HepG2 (cell line): ENCODE results near the gene NBL1. TPM values are rescaled to one million over a fixed set of nuclear protein-coding genes. Genes with fewer than 3 reads are reported as not detected.

Experiments
- ATAC-seq: fragments of 200-7000 bp; cut with Tn5 transposase; 3 replicates; pipeline ENCODE4 v1.9.1; 2020; ENCODE audit warnings: mild to moderate bottlenecking, moderate library complexity
- BruUV-seq: library from RNA; stranded (reverse); fragments of 400-500 nt; replicated peaks from 2 replicates; lab custom pipeline; 2021; lab: Mats Ljungman, UMichigan
- CTCF ChIA-PET: fragments of 300-600 bp; formaldehyde crosslinking; extraction: SDS; loops from one replicate; lab custom pipeline; 2021; ENCODE audit warnings: low total read pairs, inconsistent platforms, low intra/inter-chr PET ratio; lab: Yijun Ruan, JAX
- POLR2A ChIA-PET: fragments of 350-600 bp; sonication (Branson Sonifier 250); formaldehyde crosslinking; loops from one replicate; lab custom pipeline; 2020; ENCODE audit warnings: antibody characterized with exemption, inconsistent platforms; lab: Yijun Ruan, JAX
- DNase-seq: peaks from one replicate; pipeline ENCODE4 v3.0.0-alpha.2; 2015; ENCODE audit warnings: low spot score
- FAIRE-seq: peaks from 3 replicates; lab custom pipeline; 2011; peaks lifted over from hg19 to GRCh38; lab: Jason Lieb, UNC
- H2AFZ ChIP-seq: one replicate; pipeline ENCODE4 v1.6.1; 2011; ENCODE audit warnings: low read length, inconsistent platforms
- H3K27ac ChIP-seq: fragments of 300-600 bp; 3 replicates; pipeline ENCODE4 v1.8.0; 2011; ENCODE audit warnings: mixed run types, mild to moderate bottlenecking, mixed read lengths, low read length, inconsistent platforms; ENCODE audit not compliant: insufficient read depth; ENCODE audit errors: extremely low read length
- H3K27me3 ChIP-seq, 2 experiments: fragments of 200-600 bp in 1 of 2; 2 replicates in 1 of 2; 3 replicates in 1 of 2; pipeline versions ENCODE4 v1.6.0 to v1.8.0; 2011; ENCODE audit warnings: low read length in 2 of 2, mild to moderate bottlenecking in 2 of 2, moderate library complexity in 2 of 2, inconsistent platforms in 1 of 2; ENCODE audit not compliant: insufficient read depth in 2 of 2, control insufficient read depth in 1 of 2
- H3K36me3 ChIP-seq, 2 experiments: fragments of 200-600 bp in 1 of 2; replicated peaks in 1 of 2; 2 replicates in 1 of 2; 3 replicates in 1 of 2; pipeline versions ENCODE4 v1.5.1 to v1.8.0; 2011; ENCODE audit warnings: low read length in 2 of 2, inconsistent platforms in 1 of 2; ENCODE audit not compliant: insufficient read depth in 2 of 2, control insufficient read depth in 1 of 2
- H3K4me1 ChIP-seq: 2 replicates; pipeline ENCODE4 v1.5.1; 2012; ENCODE audit warnings: low read length, inconsistent platforms; ENCODE audit not compliant: insufficient read depth
- H3K4me2 ChIP-seq: 2 replicates; pipeline ENCODE4 v1.6.0; 2011; ENCODE audit warnings: low read depth, low read length, inconsistent platforms
- H3K4me3 ChIP-seq, 3 experiments: fragments of 200-600 bp in 1 of 3; sonication (generic), shearing (Covaris generic) in 1 of 3; replicated peaks in 1 of 3; 2 replicates each; pipeline ENCODE4 v1.5.1; 2011 to 2016; ENCODE audit warnings: low read length in 3 of 3, inconsistent platforms in 2 of 3, low read depth in 2 of 3, mild to moderate bottlenecking in 2 of 3, control low read depth in 1 of 3, mixed read lengths in 1 of 3; ENCODE audit not compliant: insufficient read depth in 1 of 3
- H3K79me2 ChIP-seq: one replicate; pipeline ENCODE4 v1.6.1; 2011; ENCODE audit warnings: low read length, inconsistent platforms; ENCODE audit not compliant: insufficient read depth
- H3K9ac ChIP-seq: 2 replicates; pipeline ENCODE4 v1.6.0; 2011; ENCODE audit warnings: mild to moderate bottlenecking, low read depth, low read length, inconsistent platforms; ENCODE audit not compliant: insufficient read depth
- H3K9me3 ChIP-seq: 2 replicates; pipeline ENCODE4 v1.5.1; 2012; ENCODE audit warnings: mild to moderate bottlenecking, low read length
- H4K20me1 ChIP-seq: 2 replicates; pipeline ENCODE4 v1.6.0; 2011; ENCODE audit warnings: inconsistent platforms, mild to moderate bottlenecking, low read length, moderate library complexity; ENCODE audit not compliant: insufficient read depth
- BHLHE40 ChIP-seq: IDR thresholded peaks from 2 replicates; pipeline ENCODE4 v1.6.1; 2011; ENCODE audit warnings: low read length, improper control_type of control experiment
- NKX3-1 ChIP-seq: sonication (generic); formaldehyde crosslinking; IDR thresholded peaks from 2 replicates; pipeline ENCODE4 v1.5.0; 2020; ENCODE audit warnings: missing genetic modification reagents
- PPARG ChIP-seq: conservative IDR thresholded peaks from 2 replicates; pipeline ENCODE4 v1.6.1; 2016; ENCODE audit warnings: missing biosample characterization, missing genetic modification reagents
- TGIF2 ChIP-seq: IDR thresholded peaks from 2 replicates; pipeline ENCODE4 v1.6.1; 2016; ENCODE audit warnings: control low read depth, missing compliant biosample characterization
- ZFP1 ChIP-seq: IDR thresholded peaks from 2 replicates; pipeline ENCODE4 v1.6.1; 2016
- ZNF660 ChIP-seq: sonication (generic); formaldehyde crosslinking; IDR thresholded peaks from 2 replicates; pipeline ENCODE4 v1.5.1; 2020; ENCODE audit warnings: mild to moderate bottlenecking, low read depth, missing genetic modification reagents, borderline replicate concordance
- ZNF772 ChIP-seq: sonication (generic); formaldehyde crosslinking; IDR thresholded peaks from 2 replicates; pipeline ENCODE4 v1.5.0; 2020; ENCODE audit warnings: mild to moderate bottlenecking, missing genetic modification reagents
- WGBS: methylation state at CpG from one replicate; pipeline ENCODE4 v1.1.6; 2017; ENCODE audit warnings: low lambda C conversion rate; 5-methylcytosine and 5-hydroxymethylcytosine counted together
- in situ Hi-C: cut with HindIII; loops from 2 replicates; pipeline ENCODE4 v1.10.0; 2017; ENCODE audit warnings: low pct_unique_long_range_greater_than_20kb; ENCODE audit not compliant: extremely low pct_ligation_motif_present
- intact Hi-C: fragments of 100-400 bp; cut with micrococcal nuclease; formaldehyde crosslinking; loops from one replicate; pipeline ENCODE4 v1.10.0; 2022; ENCODE audit not compliant: unreplicated experiment
- polyA plus RNA-seq, 8 experiments: library from polyadenylated mRNA; depleted of rRNA in 3 of 8; stranded (reverse) in 7 of 8; unstranded in 1 of 8; fragments of >200 nt; fragmentation: Illumina TruSeq in 4 of 8; extraction: Trizol in 4 of 8; gene quantifications; 2 replicates each; pipeline versions ENCODE4 v1.2.1 to v1.2.3, GENCODE V29; 2011 to 2016; ENCODE audit warnings: low read depth in 4 of 8, missing spikeins in 1 of 8, mixed read lengths in 1 of 8; ENCODE audit not compliant: insufficient read depth in 1 of 8
- total RNA-seq, 5 experiments: library from RNA; depleted of rRNA; stranded (reverse); fragments of >200 nt; fragmentation: Illumina TruSeq; extraction: Trizol; gene quantifications; 2 replicates each; pipeline ENCODE4 v1.2.3, GENCODE V29; 2016; ENCODE audit warnings: low read depth in 1 of 5
- TF ChIP-seq, protein P1 (sequence below): IDR thresholded peaks from 2 replicates; pipeline ENCODE4 v1.4.0; 2020; ENCODE audit warnings: mild to moderate bottlenecking, missing genetic modification reagents
- TF ChIP-seq, protein P2 (sequence below): IDR thresholded peaks from 2 replicates; pipeline ENCODE4 v1.6.1; 2016
- TF ChIP-seq, protein P3 (sequence below): sonication (generic); formaldehyde crosslinking; IDR thresholded peaks from 2 replicates; pipeline ENCODE4 v1.4.0; 2020; ENCODE audit warnings: missing genetic modification reagents

Gene NBL1
- total and polyA plus RNA-seq, 2 of the 13 experiments (the other 11 are each of a cell fraction or from before 2014, with no cell fraction given), result 2.7 to 13.8 TPM

DNA sequence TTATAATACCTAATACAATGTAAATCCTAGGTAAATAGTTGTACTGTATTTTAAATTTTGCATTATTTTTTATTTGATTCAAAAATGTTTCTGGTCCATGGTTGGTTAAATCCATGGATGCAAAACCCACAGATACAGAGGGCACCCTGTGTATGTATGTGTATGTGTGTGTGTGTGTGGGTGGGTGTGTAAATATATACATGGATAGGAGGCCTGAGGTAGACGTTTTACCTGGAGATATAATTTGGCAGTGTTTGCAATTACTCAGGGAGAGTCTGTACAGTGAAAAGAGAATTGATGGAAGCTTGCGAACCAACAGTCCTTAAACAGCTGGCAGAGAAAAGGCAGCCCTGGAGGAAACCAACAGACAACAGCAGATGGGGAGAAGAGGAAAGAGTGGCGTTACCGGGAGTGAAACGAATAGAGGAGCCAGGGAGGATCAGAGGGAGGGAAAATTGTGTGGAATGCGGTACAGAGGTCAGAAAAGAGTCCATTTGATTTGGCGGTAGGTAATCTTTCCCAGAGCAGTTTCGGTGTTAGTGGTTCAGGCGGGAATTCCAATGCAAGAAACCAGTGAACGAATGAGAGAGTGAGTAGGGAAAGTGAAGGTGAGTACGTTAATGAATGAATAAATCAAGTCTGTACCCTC, 47.9 kb upstream of the NBL1 start:
- H2AFZ ChIP-seq, result peak overlapping the region; percentile 97
- ChIA-PET POLR2A (interaction anchor here (0.8 to 2.3 kb wide), 10 partner anchors 10 to 284 kb away, joined by 3 to 13 read pairs (median 4); partner anchors contain the start of genes AKR7A2, CAPZB and SLC66A1), CTCF (no interaction called here)
- no peaks in the 10 kb centered on the region; a peak in 1 of 5 replicates for H3K27me3 ChIP-seq
- H4K20me1 ChIP-seq, result no peaks in the 10 kb centered on the region
- H3K9me3 ChIP-seq, result no peaks in the 10 kb centered on the region
- under 1% methylated on average over 11 of the region's 11 CpGs for WGBS
- FAIRE-seq (no peak), ATAC-seq (peak; percentile 64), DNase-seq (no peak)
- H3K79me2 ChIP-seq, result peaks cover 40% of the 10 kb centered on the region
- H3K9ac ChIP-seq, result peak overlapping the region; percentile 88
- BruUV-seq, result TSS peak; percentile 88
- in situ Hi-C loops (loop anchor here (5.0 kb wide), 1 partner anchor 51 kb away; no protein-coding TSS in a partner anchor), intact Hi-C loops (loop anchor here (1.0 to 10.0 kb wide), 4 partner anchors 46 to 211 kb away; partner anchors contain the start of gene NBL1)
- H3K4me2 ChIP-seq, result peak overlapping the region; percentile 82
- peak overlapping the region; percentile 52 to 90 (median 78) for H3K4me3 ChIP-seq
- H3K36me3 ChIP-seq, result 0 out of 5 replicates have a peak, but pooled peaks cover 0 to 8% of the 10 kb centered on the region in 2 experiments
- peak overlapping the region; percentile 88 for H3K27ac ChIP-seq
- peaks cover 59% of the 10 kb centered on the region for H3K4me1 ChIP-seq
- TF ChIP-seq ZFP1 (CRISPR knock-in tag) (no peak), BHLHE40 (peak; percentile 43), ZNF772 (CRISPR knock-in tag) (0 out of 2 replicates have a peak, but pooled peaks have one; percentile 1), TGIF2 (peak; percentile 30; the same call in 1 of the 2 replicates), NKX3-1 (peak; percentile 35; the same call in 1 of the 2 replicates), PPARG (peak; percentile 90), ZNF660 (CRISPR knock-in tag) (no peak)
- TF ChIP-seq, protein P1, sequence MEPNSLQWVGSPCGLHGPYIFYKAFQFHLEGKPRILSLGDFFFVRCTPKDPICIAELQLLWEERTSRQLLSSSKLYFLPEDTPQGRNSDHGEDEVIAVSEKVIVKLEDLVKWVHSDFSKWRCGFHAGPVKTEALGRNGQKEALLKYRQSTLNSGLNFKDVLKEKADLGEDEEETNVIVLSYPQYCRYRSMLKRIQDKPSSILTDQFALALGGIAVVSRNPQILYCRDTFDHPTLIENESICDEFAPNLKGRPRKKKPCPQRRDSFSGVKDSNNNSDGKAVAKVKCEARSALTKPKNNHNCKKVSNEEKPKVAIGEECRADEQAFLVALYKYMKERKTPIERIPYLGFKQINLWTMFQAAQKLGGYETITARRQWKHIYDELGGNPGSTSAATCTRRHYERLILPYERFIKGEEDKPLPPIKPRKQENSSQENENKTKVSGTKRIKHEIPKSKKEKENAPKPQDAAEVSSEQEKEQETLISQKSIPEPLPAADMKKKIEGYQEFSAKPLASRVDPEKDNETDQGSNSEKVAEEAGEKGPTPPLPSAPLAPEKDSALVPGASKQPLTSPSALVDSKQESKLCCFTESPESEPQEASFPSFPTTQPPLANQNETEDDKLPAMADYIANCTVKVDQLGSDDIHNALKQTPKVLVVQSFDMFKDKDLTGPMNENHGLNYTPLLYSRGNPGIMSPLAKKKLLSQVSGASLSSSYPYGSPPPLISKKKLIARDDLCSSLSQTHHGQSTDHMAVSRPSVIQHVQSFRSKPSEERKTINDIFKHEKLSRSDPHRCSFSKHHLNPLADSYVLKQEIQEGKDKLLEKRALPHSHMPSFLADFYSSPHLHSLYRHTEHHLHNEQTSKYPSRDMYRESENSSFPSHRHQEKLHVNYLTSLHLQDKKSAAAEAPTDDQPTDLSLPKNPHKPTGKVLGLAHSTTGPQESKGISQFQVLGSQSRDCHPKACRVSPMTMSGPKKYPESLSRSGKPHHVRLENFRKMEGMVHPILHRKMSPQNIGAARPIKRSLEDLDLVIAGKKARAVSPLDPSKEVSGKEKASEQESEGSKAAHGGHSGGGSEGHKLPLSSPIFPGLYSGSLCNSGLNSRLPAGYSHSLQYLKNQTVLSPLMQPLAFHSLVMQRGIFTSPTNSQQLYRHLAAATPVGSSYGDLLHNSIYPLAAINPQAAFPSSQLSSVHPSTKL (CRISPR knock-in tag), result no peak
- TF ChIP-seq, protein P2, sequence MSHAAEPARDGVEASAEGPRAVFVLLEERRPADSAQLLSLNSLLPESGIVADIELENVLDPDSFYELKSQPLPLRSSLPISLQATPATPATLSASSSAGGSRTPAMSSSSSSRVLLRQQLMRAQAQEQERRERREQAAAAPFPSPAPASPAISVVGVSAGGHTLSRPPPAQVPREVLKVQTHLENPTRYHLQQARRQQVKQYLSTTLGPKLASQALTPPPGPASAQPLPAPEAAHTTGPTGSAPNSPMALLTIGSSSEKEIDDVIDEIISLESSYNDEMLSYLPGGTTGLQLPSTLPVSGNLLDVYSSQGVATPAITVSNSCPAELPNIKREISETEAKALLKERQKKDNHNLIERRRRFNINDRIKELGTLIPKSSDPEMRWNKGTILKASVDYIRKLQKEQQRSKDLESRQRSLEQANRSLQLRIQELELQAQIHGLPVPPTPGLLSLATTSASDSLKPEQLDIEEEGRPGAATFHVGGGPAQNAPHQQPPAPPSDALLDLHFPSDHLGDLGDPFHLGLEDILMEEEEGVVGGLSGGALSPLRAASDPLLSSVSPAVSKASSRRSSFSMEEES, result 0 out of 2 replicates have a peak, but pooled peaks have one; percentile 10
- TF ChIP-seq, protein P3, sequence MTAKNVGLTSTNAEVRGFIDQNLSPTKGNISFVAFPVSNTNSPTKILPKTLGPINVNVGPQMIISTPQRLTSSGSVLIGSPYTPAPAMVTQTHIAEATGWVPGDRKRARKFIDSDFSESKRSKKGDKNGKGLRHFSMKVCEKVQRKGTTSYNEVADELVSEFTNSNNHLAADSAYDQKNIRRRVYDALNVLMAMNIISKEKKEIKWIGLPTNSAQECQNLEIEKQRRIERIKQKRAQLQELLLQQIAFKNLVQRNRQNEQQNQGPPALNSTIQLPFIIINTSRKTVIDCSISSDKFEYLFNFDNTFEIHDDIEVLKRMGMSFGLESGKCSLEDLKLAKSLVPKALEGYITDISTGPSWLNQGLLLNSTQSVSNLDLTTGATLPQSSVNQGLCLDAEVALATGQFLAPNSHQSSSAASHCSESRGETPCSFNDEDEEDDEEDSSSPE (CRISPR knock-in tag), result peak; percentile 77
